PC-3 (cell line): ENCODE measurements around the gene HIGD1B.
"Not testable (repeated sequence)": the region's sequence is repeated elsewhere in the genome, so short reads cannot be mapped to it uniquely, and the experiment has no call there.

Experiments
- EZH2 ChIP-seq: fragments of 300-600 bp; sonication (generic); IDR thresholded peaks from one replicate; pipeline ENCODE4 v1.6.1; 2017; ENCODE audit warnings: antibody characterized with exemption, mild to moderate bottlenecking, low read length; ENCODE audit not compliant: unreplicated experiment
- TF ChIP-seq, protein P1 (sequence below): fragments of 300-600 bp; sonication (generic); conservative IDR thresholded peaks from 2 replicates; pipeline ENCODE4 v1.5.1; 2017; ENCODE audit warnings: antibody characterized with exemption, low read depth, mild to moderate bottlenecking, low read length

DNA sequence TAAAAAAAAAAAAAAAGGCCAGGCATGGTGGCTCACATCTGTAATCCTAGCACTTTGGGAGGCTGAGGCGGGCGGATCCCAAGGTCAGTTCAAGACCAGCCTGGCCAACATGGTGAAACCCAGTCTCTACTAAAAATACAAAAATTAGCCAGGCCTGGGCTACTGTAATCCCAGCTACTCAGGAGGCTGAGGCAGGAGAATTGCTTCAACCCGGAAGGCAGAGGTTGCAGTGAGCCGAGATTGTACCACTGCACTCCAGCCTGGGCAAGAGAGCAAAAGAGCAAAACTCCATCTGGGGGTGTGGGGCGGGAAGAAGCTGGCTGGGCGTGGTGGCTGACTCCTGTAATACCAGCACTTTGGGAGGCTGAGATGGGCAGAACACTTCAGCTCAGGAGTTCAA, 29.2 kb upstream of the HIGD1B start:
- TF ChIP-seq, protein P1, sequence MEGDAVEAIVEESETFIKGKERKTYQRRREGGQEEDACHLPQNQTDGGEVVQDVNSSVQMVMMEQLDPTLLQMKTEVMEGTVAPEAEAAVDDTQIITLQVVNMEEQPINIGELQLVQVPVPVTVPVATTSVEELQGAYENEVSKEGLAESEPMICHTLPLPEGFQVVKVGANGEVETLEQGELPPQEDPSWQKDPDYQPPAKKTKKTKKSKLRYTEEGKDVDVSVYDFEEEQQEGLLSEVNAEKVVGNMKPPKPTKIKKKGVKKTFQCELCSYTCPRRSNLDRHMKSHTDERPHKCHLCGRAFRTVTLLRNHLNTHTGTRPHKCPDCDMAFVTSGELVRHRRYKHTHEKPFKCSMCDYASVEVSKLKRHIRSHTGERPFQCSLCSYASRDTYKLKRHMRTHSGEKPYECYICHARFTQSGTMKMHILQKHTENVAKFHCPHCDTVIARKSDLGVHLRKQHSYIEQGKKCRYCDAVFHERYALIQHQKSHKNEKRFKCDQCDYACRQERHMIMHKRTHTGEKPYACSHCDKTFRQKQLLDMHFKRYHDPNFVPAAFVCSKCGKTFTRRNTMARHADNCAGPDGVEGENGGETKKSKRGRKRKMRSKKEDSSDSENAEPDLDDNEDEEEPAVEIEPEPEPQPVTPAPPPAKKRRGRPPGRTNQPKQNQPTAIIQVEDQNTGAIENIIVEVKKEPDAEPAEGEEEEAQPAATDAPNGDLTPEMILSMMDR = not testable (repeated sequence)
- not testable (repeated sequence) for TF ChIP-seq EZH2
